HEK293T (cell line): ENCODE results near the gene ST6GALNAC4.

Source experiments
- CTCF ChIA-PET: fragments of 350-600 bp; formaldehyde crosslinking; extraction: SDS; loops from one replicate; lab custom pipeline; 2021; ENCODE audit warnings: antibody characterized with exemption, inconsistent platforms; lab: Yijun Ruan, JAX
- POLR2A ChIA-PET: fragments of 350-600 bp; formaldehyde crosslinking; extraction: SDS; loops from one replicate; lab custom pipeline; 2020; ENCODE audit warnings: antibody characterized with exemption, inconsistent platforms; lab: Yijun Ruan, JAX
- DNase-seq: peaks from one replicate; pipeline ENCODE4 v3.0.0; 2012; ENCODE audit warnings: mixed read lengths; ENCODE audit errors: extremely low spot score
- ARNT ChIP-seq: fragments of 450-650 bp; IDR thresholded peaks from 2 replicates; pipeline ENCODE4 v1.6.1; 2017; ENCODE audit warnings: mild to moderate bottlenecking
- BHLHE40 ChIP-seq: fragments of 450-650 bp; IDR thresholded peaks from 2 replicates; pipeline ENCODE4 v1.6.1; 2016; ENCODE audit warnings: mild to moderate bottlenecking, moderate library complexity, borderline replicate concordance
- CTBP1 ChIP-seq: fragments of 450-650 bp; IDR thresholded peaks from 2 replicates; pipeline ENCODE4 v1.6.1; 2016; ENCODE audit warnings: borderline replicate concordance
- ELF4 ChIP-seq: fragments of 450-650 bp; IDR thresholded peaks from 2 replicates; pipeline ENCODE4 v1.6.1; 2017; ENCODE audit warnings: antibody characterized with exemption
- FOXA1 ChIP-seq: fragments of 450-650 bp; IDR thresholded peaks from 2 replicates; pipeline ENCODE4 v1.6.1; 2016; ENCODE audit warnings: mild to moderate bottlenecking
- FOXK2 ChIP-seq: fragments of 450-650 bp; IDR thresholded peaks from 2 replicates; pipeline ENCODE4 v1.6.1; 2016; ENCODE audit warnings: mild to moderate bottlenecking
- FOXM1 ChIP-seq: fragments of 450-650 bp; IDR thresholded peaks from 2 replicates; pipeline ENCODE4 v1.6.1; 2017; ENCODE audit warnings: mild to moderate bottlenecking, borderline replicate concordance
- HDGF ChIP-seq: fragments of 450-650 bp; IDR thresholded peaks from 2 replicates; pipeline ENCODE4 v1.6.1; 2017; ENCODE audit warnings: antibody characterized with exemption, borderline replicate concordance
- L3MBTL2 ChIP-seq: fragments of 450-650 bp; conservative IDR thresholded peaks from 2 replicates; pipeline ENCODE4 v1.6.1; 2016; ENCODE audit warnings: mild to moderate bottlenecking
- LEF1 ChIP-seq: fragments of 450-650 bp; IDR thresholded peaks from 2 replicates; pipeline ENCODE4 v1.6.1; 2017; ENCODE audit warnings: mild to moderate bottlenecking, borderline replicate concordance
- NFRKB ChIP-seq: fragments of 450-650 bp; IDR thresholded peaks from 2 replicates; pipeline ENCODE4 v1.6.1; 2016; ENCODE audit warnings: mild to moderate bottlenecking, moderate library complexity
- SP1 ChIP-seq: fragments of 450-650 bp; IDR thresholded peaks from 2 replicates; pipeline ENCODE4 v1.6.1; 2017
- SUZ12 ChIP-seq: fragments of 450-650 bp; IDR thresholded peaks from 2 replicates; pipeline ENCODE4 v1.6.1; 2016; ENCODE audit warnings: mild to moderate bottlenecking
- TARDBP ChIP-seq: fragments of 450-650 bp; IDR thresholded peaks from 2 replicates; pipeline ENCODE4 v1.6.1; 2016
- ZNF384 ChIP-seq: fragments of 450-650 bp; IDR thresholded peaks from 2 replicates; pipeline ENCODE4 v1.6.1; 2016
- TF ChIP-seq, protein P1 (sequence below): fragments of 450-650 bp; IDR thresholded peaks from 2 replicates; pipeline ENCODE4 v1.6.1; 2016

ST6GALNAC4 gene

DNA sequence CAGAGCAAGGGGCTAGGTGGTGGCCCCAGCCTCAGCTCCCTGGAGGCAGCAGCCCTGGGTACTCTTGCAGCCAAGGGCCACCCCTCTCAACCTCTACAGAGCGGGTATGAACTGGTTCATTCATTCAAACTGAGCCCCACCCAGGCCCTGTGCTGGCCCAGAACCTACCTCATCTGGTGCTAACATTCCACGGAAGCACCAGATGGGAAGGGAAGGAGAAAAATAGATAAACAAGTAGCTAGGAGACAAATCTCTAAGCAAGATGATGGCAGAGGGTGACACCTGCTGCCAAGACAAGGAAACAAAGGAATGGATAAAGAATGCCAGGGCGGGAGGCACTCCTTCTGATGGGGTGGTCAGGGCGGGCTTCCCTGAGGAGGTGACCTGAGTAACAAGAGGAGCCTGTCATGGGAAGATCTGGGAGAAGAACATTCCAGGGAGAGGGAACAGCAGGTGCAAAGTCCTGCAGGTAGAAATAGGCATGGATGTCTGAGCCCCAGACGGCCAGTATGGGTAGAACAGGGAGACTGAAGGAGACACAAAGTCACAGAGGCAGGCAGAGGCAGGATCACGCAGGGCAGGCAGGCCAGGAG is 6.1 kb downstream of the ST6GALNAC4 start:
- DNase-seq = no peak
- CTCF ChIA-PET = no interaction called here
- TF ChIP-seq FOXK2 (no peak), ARNT (no peak), FOXA1 (no peak), LEF1 (no peak), FOXM1 (no peak)
- TF ChIP-seq, protein P1, sequence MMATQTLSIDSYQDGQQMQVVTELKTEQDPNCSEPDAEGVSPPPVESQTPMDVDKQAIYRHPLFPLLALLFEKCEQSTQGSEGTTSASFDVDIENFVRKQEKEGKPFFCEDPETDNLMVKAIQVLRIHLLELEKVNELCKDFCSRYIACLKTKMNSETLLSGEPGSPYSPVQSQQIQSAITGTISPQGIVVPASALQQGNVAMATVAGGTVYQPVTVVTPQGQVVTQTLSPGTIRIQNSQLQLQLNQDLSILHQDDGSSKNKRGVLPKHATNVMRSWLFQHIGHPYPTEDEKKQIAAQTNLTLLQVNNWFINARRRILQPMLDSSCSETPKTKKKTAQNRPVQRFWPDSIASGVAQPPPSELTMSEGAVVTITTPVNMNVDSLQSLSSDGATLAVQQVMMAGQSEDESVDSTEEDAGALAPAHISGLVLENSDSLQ = no peak
- POLR2A ChIA-PET = no interaction called here

DNA sequence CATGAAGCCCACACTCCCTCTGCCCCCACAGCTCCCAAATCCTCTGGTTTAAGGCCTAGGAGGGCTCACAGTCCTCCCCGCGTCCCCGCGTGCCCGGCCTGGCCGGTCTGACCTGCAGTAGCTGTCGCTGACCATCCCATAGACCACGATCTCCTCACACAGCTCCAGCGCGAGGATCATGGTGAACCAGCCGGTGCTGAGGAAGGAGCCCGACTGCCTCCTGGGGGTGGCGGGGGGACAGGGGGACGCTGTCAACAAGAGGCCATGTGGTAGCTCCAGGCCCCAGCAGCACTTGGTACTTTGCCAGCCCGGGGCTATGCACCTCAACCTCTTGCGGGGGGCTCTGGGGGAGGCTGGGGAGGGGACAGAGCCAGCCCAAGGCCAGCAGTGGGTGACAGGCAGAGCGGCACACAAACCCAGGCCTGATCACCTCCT is 7.0 kb downstream of the ST6GALNAC4 start:
- POLR2A ChIA-PET = no interaction called here
- CTCF ChIA-PET = no interaction called here
- DNase-seq = no peak
- no peak for TF ChIP-seq BHLHE40
- no peak for TF ChIP-seq L3MBTL2
- no peak for TF ChIP-seq FOXK2

DNA sequence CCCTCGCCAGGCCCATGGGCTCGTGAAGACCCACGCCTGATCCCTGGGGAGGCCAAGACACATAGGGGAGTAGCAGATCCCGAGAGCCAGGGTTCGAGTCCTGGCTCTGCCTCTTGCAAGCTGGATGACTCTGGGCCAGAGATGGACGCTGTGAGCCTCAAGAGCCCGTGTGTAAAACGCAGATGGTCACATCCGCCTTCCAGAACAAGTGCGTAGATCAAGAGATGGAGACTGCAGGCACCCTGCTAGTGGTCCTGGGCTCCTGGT is 8.2 kb downstream of the ST6GALNAC4 start:
- DNase-seq = no peak
- ChIA-PET CTCF (no interaction called here), POLR2A (no interaction called here)
- no peak for TF ChIP-seq ELF4
- TF ChIP-seq LEF1 = no peak

DNA sequence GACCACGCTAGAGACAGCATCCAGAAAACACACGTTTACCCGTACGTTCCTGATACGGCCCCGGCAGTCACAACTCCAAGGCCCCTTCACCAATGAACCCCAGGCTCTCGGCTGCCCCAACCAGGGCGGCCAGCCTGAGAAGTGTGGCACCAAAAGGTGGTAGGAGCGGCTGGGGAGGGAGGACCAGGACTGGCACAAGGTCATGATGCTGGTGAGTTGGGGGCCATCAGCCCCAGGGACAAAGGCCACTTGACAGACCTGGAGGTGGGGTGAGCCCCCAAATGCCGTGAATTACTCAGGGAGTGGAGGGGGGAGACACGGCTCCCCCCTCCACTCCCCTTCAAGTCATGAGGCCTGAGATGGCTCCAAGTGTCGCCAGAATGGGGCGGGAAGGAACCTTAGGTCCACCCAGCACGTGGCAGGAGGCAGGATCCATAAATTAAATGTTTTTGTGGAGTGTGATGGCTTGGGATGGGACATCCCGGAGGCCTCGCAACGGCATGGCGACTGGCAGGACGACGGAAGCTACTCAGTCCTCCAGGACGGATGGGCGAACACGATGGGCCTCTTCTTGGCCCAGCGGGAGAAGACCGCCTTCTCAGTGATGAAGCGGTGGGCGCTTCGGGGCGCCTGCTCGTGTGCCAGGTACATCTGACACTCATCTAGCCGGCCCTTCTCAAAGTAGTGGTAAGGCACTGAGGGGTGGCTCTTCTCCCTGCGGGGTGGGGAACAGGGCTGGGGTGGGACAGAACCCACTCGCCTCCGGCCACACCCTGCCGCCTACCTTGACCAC is 8.8 kb downstream of the ST6GALNAC4 start:
- CTCF ChIA-PET = no interaction called here

DNA sequence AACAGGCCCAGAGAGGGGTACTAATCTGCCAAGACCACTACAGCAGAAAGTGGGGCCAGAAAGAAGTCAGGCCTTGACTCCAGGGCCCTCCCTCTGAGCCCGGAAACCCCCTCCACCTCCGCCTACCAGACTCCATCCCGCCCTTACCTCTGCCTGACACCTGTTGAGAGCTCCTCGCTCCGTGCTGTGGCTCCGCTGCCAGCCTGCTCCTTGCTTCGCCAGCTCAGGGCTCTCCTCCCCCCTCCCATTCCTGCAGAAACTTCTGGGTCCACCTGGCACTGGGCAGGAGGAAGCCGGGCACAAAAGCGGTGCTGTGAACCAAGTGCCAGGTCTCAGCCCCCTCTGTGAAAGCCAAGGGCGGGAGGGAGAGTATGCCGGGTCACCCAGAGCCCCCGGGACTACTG is 11.1 kb downstream of the ST6GALNAC4 start:
- no peak for TF ChIP-seq CTBP1
- TF ChIP-seq FOXK2 = no peak
- TF ChIP-seq BHLHE40 = no peak
- TF ChIP-seq ARNT = no peak
- no peak for TF ChIP-seq L3MBTL2
- no peak for TF ChIP-seq SUZ12
- TF ChIP-seq LEF1 = no peak
- TF ChIP-seq TARDBP = no peak
- no peak for TF ChIP-seq FOXM1
- no peak for TF ChIP-seq SP1
- TF ChIP-seq ZNF384 = no peak
- TF ChIP-seq FOXA1 = no peak
- TF ChIP-seq, protein P1 = no peak
- no peak for TF ChIP-seq NFRKB
- TF ChIP-seq ELF4 = no peak
- CTCF ChIA-PET = no interaction called here
- no peak for DNase-seq
- POLR2A ChIA-PET = interaction anchor here (1.1 kb wide), 1 partner anchor 9 kb away, joined by 4 read pairs; no protein-coding TSS in a partner anchor

More for the DNA sequence above, 8.8 kb downstream of the ST6GALNAC4 start:
- DNase-seq = no peak
- no peak for TF ChIP-seq SP1
- TF ChIP-seq FOXA1 = no peak
- TF ChIP-seq HDGF = no peak
- TF ChIP-seq, protein P1 = no peak
- no peak for TF ChIP-seq ELF4
- TF ChIP-seq ARNT = no peak
- no peak for TF ChIP-seq CTBP1
- TF ChIP-seq TARDBP = no peak
- TF ChIP-seq FOXM1 = no peak
- no peak for TF ChIP-seq BHLHE40
- POLR2A ChIA-PET = no interaction called here

DNA sequence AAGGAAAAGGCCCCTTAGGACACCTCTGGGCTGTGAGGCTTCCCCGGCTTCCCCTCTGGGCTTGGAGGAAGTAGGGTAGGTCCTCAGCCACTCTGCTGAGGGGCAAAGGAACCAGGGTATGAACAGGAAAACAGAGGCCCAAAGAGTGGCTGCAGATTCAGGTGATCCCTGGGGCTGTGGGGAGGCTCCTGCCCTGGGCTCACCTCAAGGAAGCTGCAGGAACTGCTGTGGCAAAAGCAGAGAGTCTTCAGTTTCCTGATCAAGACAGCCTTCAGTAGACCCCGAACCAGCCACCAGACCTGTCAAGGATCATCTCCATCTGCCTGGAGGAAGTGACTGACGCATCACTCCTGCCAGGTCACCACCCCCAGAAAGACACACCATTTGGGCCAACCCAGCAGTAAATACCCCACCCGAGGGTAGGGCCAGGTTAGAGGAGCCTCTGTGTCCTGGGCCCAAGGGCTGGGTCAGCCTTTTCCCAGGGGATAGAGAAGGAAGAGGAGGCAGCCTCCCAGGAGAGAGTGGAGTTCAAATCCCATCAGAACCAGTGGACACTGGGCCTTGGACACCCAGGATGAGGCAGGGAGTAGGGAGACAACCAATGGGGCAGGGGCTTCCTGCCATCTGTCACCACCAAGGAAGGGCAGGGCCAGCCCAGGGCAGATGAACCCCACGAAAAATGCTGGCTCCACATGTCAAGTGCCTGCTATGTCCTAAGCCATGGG is 11.7 kb downstream of the ST6GALNAC4 start:
- CTCF ChIA-PET = interaction anchor here (1.1 kb wide), 1 partner anchor 170 kb away, joined by 3 read pairs; the partner anchor contains the start of gene TOR2A
- TF ChIP-seq LEF1 (no peak), HDGF (no peak), BHLHE40 (no peak), ARNT (no peak), ELF4 (no peak), CTBP1 (no peak), SP1 (no peak), FOXK2 (no peak), NFRKB (no peak), TARDBP (no peak), SUZ12 (no peak), FOXM1 (no peak), FOXA1 (no peak), L3MBTL2 (no peak), ZNF384 (no peak)
- TF ChIP-seq, protein P1 = no peak
- POLR2A ChIA-PET = no interaction called here
- no peak for DNase-seq
